ENCODE results near the gene MXD4. TPM values are rescaled to one million over a fixed set of nuclear protein-coding genes. Genes with fewer than 3 reads are reported as not detected.

Gene MXD4, protein sequence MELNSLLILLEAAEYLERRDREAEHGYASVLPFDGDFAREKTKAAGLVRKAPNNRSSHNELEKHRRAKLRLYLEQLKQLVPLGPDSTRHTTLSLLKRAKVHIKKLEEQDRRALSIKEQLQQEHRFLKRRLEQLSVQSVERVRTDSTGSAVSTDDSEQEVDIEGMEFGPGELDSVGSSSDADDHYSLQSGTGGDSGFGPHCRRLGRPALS
- polyA plus RNA-seq (21.1 to 43.6 TPM (median 26.0 TPM) in 3 replicates), polyA minus RNA-seq (22.8 to 33.1 TPM (median 31.4 TPM) in 3 replicates)
- 64.0 TPM for polyA plus RNA-seq (2011; ENCODE audit: low read depth)
- polyA plus RNA-seq (2011; cell fraction: cytosol; rRNA removed): 18.7 and 37.2 TPM in 2 replicates
- polyA plus RNA-seq (2011; cell fraction: nucleus; rRNA removed): 34.3 and 42.2 TPM in 2 replicates
- polyA plus RNA-seq (2012; ENCODE audit: low replicate concordance): 16.2 and 29.4 TPM in 2 replicates
- polyA minus RNA-seq (2011; cell fraction: cytosol; rRNA and poly(A)+ RNA removed): 61.6 TPM
- polyA minus RNA-seq (2011; cell fraction: nucleus; rRNA and poly(A)+ RNA removed): 25.3 and 26.9 TPM in 2 replicates

- Histone ChIP-seq H3K4me2 (ENCODE audit: control insufficient read depth, extremely low read depth, insufficient read depth, low read depth, low read length) (peak within 1 kb of the TSS; percentile 87), H3K79me2 (ENCODE audit: control insufficient read depth, insufficient read depth, low read length) (peaks cover 10% of the 10 kb centered on the region), H2AFZ (ENCODE audit: control insufficient read depth, low read length) (peak within 1 kb of the TSS; percentile 78), H3K4me1 (ENCODE audit: control insufficient read depth, extremely low read depth, insufficient read depth, low read length) (peaks cover 10% of the 10 kb centered on the region), H3K9me3 (ENCODE audit: control insufficient read depth, low read depth, low read length) (no peaks in the 10 kb centered on the region), H3K36me3 (ENCODE audit: control insufficient read depth in 2 of 2, extremely low read depth in 1 of 2, insufficient read depth in 2 of 2, low read length in 2 of 2) (peaks cover 0 to 2% of the 10 kb centered on the region in 2 experiments), H3K9ac (ENCODE audit: control insufficient read depth, extremely low read depth, insufficient read depth, low read length) (peak within 1 kb of the TSS; percentile 80), H3K27ac (ENCODE audit: control insufficient read depth, insufficient read depth, low read length) (peak within 1 kb of the TSS; percentile 54), H4K20me1 (ENCODE audit: control insufficient read depth, extremely low read depth, insufficient read depth, low read length) (peaks cover 8% of the 10 kb centered on the region), H3K27me3 (ENCODE audit: control insufficient read depth, extremely low read depth, insufficient read depth, low read length) (no peaks in the 10 kb centered on the region), H3K9me1 (ENCODE audit: control insufficient read depth, extremely low read depth, insufficient read depth, low read length) (no peaks in the 10 kb centered on the region), H3K4me3 (ENCODE audit: control insufficient read depth in 2 of 3, extremely low read depth in 1 of 3, insufficient read depth in 2 of 3, low read depth in 1 of 3, low read length in 3 of 3) (peak within 1 kb of the TSS; percentile 73 to 91 (median 87))
- dilution Hi-C loops (cut with MboI; ENCODE audit: extremely low pct_ligation_motif_present, low sequenced_read_pairs): no loop called here
- DNase-seq (ENCODE audit: low read depth, low spot score): no peak
- TF ChIP-seq CTCF (optimal IDR thresholded peaks at IDR 0.05 in 1 of 3, IDR thresholded peaks at IDR 0.05 in 1 of 3, conservative IDR thresholded peaks at IDR 0.05 in 1 of 3; ENCODE audit: extremely low read depth in 1 of 3, insufficient read depth in 2 of 3, low read length in 3 of 3): no peak
- no peak for TF ChIP-seq EZH2 (IDR thresholded peaks at IDR 0.05; ENCODE audit: low read length)
- FAIRE-seq: no peak
These were observed at the start of gene MXD4 for GRCh38 chr4:2261853-2262144. Gene MXD4 (minus strand): TSS chr4:2262109. CDS start chr4:2261980, 129 bp downstream.

DNA sequence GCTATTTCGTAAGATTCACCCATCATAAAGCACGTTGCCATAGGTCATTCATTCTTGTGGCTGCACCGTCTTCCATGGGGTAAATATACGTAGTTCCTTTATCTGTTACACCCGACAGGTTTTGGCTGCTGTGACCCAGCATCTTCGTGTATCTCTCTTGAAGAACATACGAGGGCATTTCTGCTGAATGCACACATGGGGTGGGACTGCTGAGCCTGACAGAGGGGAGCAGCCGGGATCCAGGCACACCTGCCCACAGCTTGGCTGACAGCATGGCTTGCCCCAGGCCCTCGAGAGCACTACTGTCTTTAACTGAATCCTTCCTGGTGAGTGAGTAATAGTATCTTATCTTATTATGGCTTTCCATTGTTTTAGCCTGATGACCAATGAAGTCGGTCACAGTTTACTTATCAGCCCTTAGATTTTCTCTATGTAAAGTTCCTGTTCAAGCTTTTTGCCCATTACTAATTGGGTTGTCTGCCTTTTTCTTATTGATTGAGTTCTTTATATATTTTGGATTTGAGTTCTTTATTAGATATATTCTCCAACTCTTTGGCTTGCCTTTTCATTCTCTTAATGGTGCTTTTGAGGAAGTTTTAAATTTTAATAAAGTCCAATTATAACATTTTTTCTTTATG is 45.0 kb upstream of the MXD4 start:
- no peak for DNase-seq (ENCODE audit: low read depth, low spot score)
- no peaks in the 10 kb centered on the region for H3K9me1 ChIP-seq (ENCODE audit: control insufficient read depth, extremely low read depth, insufficient read depth, low read length)
- dilution Hi-C loops (cut with MboI; ENCODE audit: extremely low pct_ligation_motif_present, low sequenced_read_pairs): no loop called here
- H3K4me3 ChIP-seq (ENCODE audit: control insufficient read depth in 2 of 3, extremely low read depth in 1 of 3, insufficient read depth in 2 of 3, low read depth in 1 of 3, low read length in 3 of 3): no peak overlapping the region
- no peaks in the 10 kb centered on the region for H4K20me1 ChIP-seq (ENCODE audit: control insufficient read depth, extremely low read depth, insufficient read depth, low read length)
- TF ChIP-seq CTCF (optimal IDR thresholded peaks at IDR 0.05 in 1 of 3, IDR thresholded peaks at IDR 0.05 in 1 of 3, conservative IDR thresholded peaks at IDR 0.05 in 1 of 3; ENCODE audit: extremely low read depth in 1 of 3, insufficient read depth in 2 of 3, low read length in 3 of 3): no peak
- no peak for TF ChIP-seq EZH2 (IDR thresholded peaks at IDR 0.05; ENCODE audit: low read length)
- H3K4me2 ChIP-seq (ENCODE audit: control insufficient read depth, extremely low read depth, insufficient read depth, low read depth, low read length): no peak overlapping the region
- H3K4me1 ChIP-seq (ENCODE audit: control insufficient read depth, extremely low read depth, insufficient read depth, low read length): no peaks in the 10 kb centered on the region
- H3K79me2 ChIP-seq (ENCODE audit: control insufficient read depth, insufficient read depth, low read length): no peaks in the 10 kb centered on the region
- FAIRE-seq: no peak
- no peak overlapping the region for H2AFZ ChIP-seq (ENCODE audit: control insufficient read depth, low read length)
- no peaks in the 10 kb centered on the region for H3K9me3 ChIP-seq (ENCODE audit: control insufficient read depth, low read depth, low read length)
- no peak overlapping the region for H3K9ac ChIP-seq (ENCODE audit: control insufficient read depth, extremely low read depth, insufficient read depth, low read length)
- peaks cover under 1% of the 10 kb centered on the region for H3K27me3 ChIP-seq (ENCODE audit: control insufficient read depth, extremely low read depth, insufficient read depth, low read length)
- H3K36me3 ChIP-seq (ENCODE audit: control insufficient read depth in 2 of 2, extremely low read depth in 1 of 2, insufficient read depth in 2 of 2, low read length in 2 of 2): no peaks in the 10 kb centered on the region
- no peak overlapping the region for H3K27ac ChIP-seq (ENCODE audit: control insufficient read depth, insufficient read depth, low read length)

All from keratinocyte (primary cell).